Adrenal gland (tissue), 12 donors: ENCODE results near the gene RSPO3. TPM values are rescaled to one million over a fixed set of nuclear protein-coding genes. Genes with fewer than 3 reads are reported as not detected.

Source experiments
- DNase-seq, 7 donors: peaks; one replicate each; pipeline ENCODE4 v3.0.0-alpha.2; 2019 to 2020
- H3K27ac ChIP-seq, 5 donors: fragments of 200-600 bp; sonication (generic) in 4 of 5; 1 replicate in 3 of 5; 2 replicates in 2 of 5; pipeline versions ENCODE4 v1.5.1 to v1.8.0; 2016 to 2020; ENCODE audit warnings: mild to moderate bottlenecking in 1 of 5
- H3K27me3 ChIP-seq: fragments of 200-600 bp; 2 replicates; pipeline ENCODE4 v1.8.0; 2021
- H3K36me3 ChIP-seq, 2 donors: fragments of 200-600 bp; replicated peaks in 1 of 2; 1 replicate in 1 of 2; 2 replicates in 1 of 2; pipeline versions ENCODE4 v1.5.1 to v1.8.0; 2018 to 2022
- H3K4me1 ChIP-seq, 2 donors: fragments of 200-600 bp; replicated peaks in 1 of 2; 1 replicate in 1 of 2; 2 replicates in 1 of 2; pipeline versions ENCODE4 v1.5.1 to v1.8.0; 2018 to 2021
- H3K4me3 ChIP-seq, 4 donors: fragments of 200-600 bp; sonication (generic) in 3 of 4; one replicate each; pipeline ENCODE4 v1.5.1; 2016 to 2018
- H3K9me3 ChIP-seq, 3 donors: fragments of 200-600 bp; sonication (generic) in 1 of 3; replicated peaks in 1 of 3; 1 replicate in 2 of 3; 2 replicates in 1 of 3; pipeline versions ENCODE4 v1.5.1 to v1.8.0; 2016 to 2021
- CTCF ChIP-seq, 6 experiments: fragments of 450-650 bp in 4 of 6; fragments of 200-600 bp in 2 of 6; sonication (generic) in 1 of 6; IDR thresholded peaks; 1 replicate in 5 of 6; 2 replicates in 1 of 6; pipeline versions ENCODE4 v1.5.1 to v1.8.0; 2016 to 2021; ENCODE audit warnings: antibody characterized with exemption in 6 of 6, mild to moderate bottlenecking in 2 of 6, moderate library complexity in 1 of 6
- POLR2A ChIP-seq, 2 donors: fragments of 450-650 bp; IDR thresholded peaks; one replicate each; pipeline ENCODE4 v1.6.1; 2017; ENCODE audit warnings: antibody characterized with exemption in 2 of 2, mild to moderate bottlenecking in 2 of 2, moderate library complexity in 1 of 2
- WGBS, 4 donors: extraction: QIAGEN DNeasy Blood & Tissue Kit in 2 of 4; methylation state at CpG; one replicate each; pipeline versions ENCODE4 v1.1.5 to v1.1.7; 2013 to 2017; 5-methylcytosine and 5-hydroxymethylcytosine counted together
- intact Hi-C, 2 donors: fragments of 100-400 bp; cut with DNase I; formaldehyde crosslinking; loops; one replicate each; pipeline versions ENCODE4 v1.14.1 to v1.15.0; 2022 to 2023
- polyA plus RNA-seq, 3 donors: library from polyadenylated mRNA; stranded (reverse); fragments of 200-250 nt in 2 of 3; fragments of 350-450 nt in 1 of 3; fragmentation: Illumina TruSeq in 1 of 3; extraction: RNeasy Lipid Tissue Mini Kit (QIAGEN cat#74804) in 1 of 3; gene quantifications; one replicate each; pipeline ENCODE4 v1.2.3, GENCODE V29; 2013 to 2014
- total RNA-seq, 9 donors: library from RNA; depleted of rRNA in 4 of 9; stranded (reverse); fragments of >200 nt in 4 of 9; fragments of 120-200 nt in 1 of 9; fragmentation: NEBNext Ultra II Directional in 1 of 9; extraction: Animal tissue kit (Norgen Biotek cat#: 25700) in 1 of 9; gene quantifications; one replicate each; pipeline versions ENCODE4 v1.1.0 to v1.2.4, GENCODE V29; 2013 to 2023
- donor health status: healthy with polysubstance abuse.
- donor health status: Bipolar disorder and iron deficiency.
- donor health status: DM: yes; HTN: yes; CAD: no.
- donor health status: DM: no; HTN: no; CAD: no.
- donor health status: DM: no; HTN: no; CAD: no.
- donor health status: DM: yes; HTN: yes; CAD: no.

RSPO3 gene
- total and polyA plus RNA-seq, 12 donors: 3.2 to 36.5 (median 15.4) TPM

- H3K27me3 ChIP-seq: no peaks in the 10 kb centered on the region
- 37 to 42% (median 39%) methylated on average over 4 of the region's 4 CpGs for WGBS, 4 donors
- intact Hi-C loops: no loop called here
- no peak overlapping the region for H3K4me3 ChIP-seq
- no peaks in the 10 kb centered on the region for H3K36me3 ChIP-seq
- no peak overlapping the region for H3K27ac ChIP-seq
- DNase-seq: no peak
- no peak for TF ChIP-seq CTCF (IDR thresholded peaks at IDR 0.05)
- H3K9me3 ChIP-seq: no peaks in the 10 kb centered on the region
- no peaks in the 10 kb centered on the region for H3K4me1 ChIP-seq
Measured at GRCh38 chr6:127076466-127076865, 42.0 kb upstream of the RSPO3 start.

- Histone ChIP-seq H3K4me3 (no peak overlapping the region), H3K4me1 (no peaks in the 10 kb centered on the region), H3K27ac (no peak overlapping the region), H3K9me3 (no peaks in the 10 kb centered on the region), H3K27me3 (no peaks in the 10 kb centered on the region), H3K36me3 (no peaks in the 10 kb centered on the region)
- TF ChIP-seq POLR2A (IDR thresholded peaks at IDR 0.05): no peak
- no peak for TF ChIP-seq CTCF (IDR thresholded peaks at IDR 0.05)
- WGBS, 4 donors: 74 to 81% (median 78%) methylated on average over 2 of the region's 2 CpGs
- no peak for DNase-seq
- intact Hi-C loops: no loop called here
Measured at GRCh38 chr6:127077886-127078285, 40.6 kb upstream of the RSPO3 start.

- H3K27me3 ChIP-seq: no peaks in the 10 kb centered on the region
- TF ChIP-seq CTCF (IDR thresholded peaks at IDR 0.05): no peak
- TF ChIP-seq POLR2A (IDR thresholded peaks at IDR 0.05): no peak
- 80 to 93% (median 82%) methylated on average over 5 of the region's 5 CpGs for whole genome bisulfite sequencing, 4 donors
Measured at GRCh38 chr6:127078669-127079068, 39.8 kb upstream of the RSPO3 start.

GRCh38 chr6:127079681-127080080 lies 38.8 kb upstream of the RSPO3 start:
- TF ChIP-seq POLR2A (IDR thresholded peaks at IDR 0.05): no peak
- no peak for TF ChIP-seq CTCF (IDR thresholded peaks at IDR 0.05)
- DNase-seq: no peak

More at GRCh38 chr6:127078669-127079068, 39.8 kb upstream of the RSPO3 start:
- H3K9me3 ChIP-seq: no peaks in the 10 kb centered on the region
- H3K27ac ChIP-seq: no peak overlapping the region
- H3K4me3 ChIP-seq: no peak overlapping the region
- no peaks in the 10 kb centered on the region for H3K36me3 ChIP-seq
- DNase-seq: no peak
- intact Hi-C loops: no loop called here
- H3K4me1 ChIP-seq: no peaks in the 10 kb centered on the region

More at GRCh38 chr6:127079681-127080080, 38.8 kb upstream of the RSPO3 start:
- intact Hi-C loops: no loop called here
- no peaks in the 10 kb centered on the region for H3K27me3 ChIP-seq
- no peaks in the 10 kb centered on the region for H3K4me1 ChIP-seq
- H3K9me3 ChIP-seq: no peaks in the 10 kb centered on the region
- no peaks in the 10 kb centered on the region for H3K36me3 ChIP-seq
- no peak overlapping the region for H3K4me3 ChIP-seq
- no peak overlapping the region for H3K27ac ChIP-seq
